Activated CD8-positive, alpha-beta T cell treated with anti-CD3 and anti-CD28 coated beads for 36 hours (primary cell): ENCODE data around the gene RBP5. TPM values are rescaled to one million over a fixed set of nuclear protein-coding genes. Genes with fewer than 3 reads are reported as not detected.
A peak's percentile ranks its signal among the peaks of the same experiment; 100 is the strongest.

ENCODE experiments used
- ATAC-seq: fragments of 200-7000 bp; cut with Tn5 transposase; one replicate; pipeline ENCODE4 v1.10.0; 2021; ENCODE audit warnings: mild to moderate bottlenecking, moderate library complexity
- CTCF ChIA-PET: fragments of 350-600 bp; sonication (Branson Sonifier 250); formaldehyde crosslinking; loops from one replicate; lab custom pipeline; 2021; ENCODE audit warnings: antibody characterized with exemption; lab: Charles Lee
- POLR2A ChIA-PET: fragments of 350-600 bp; sonication (Branson Sonifier 250); formaldehyde crosslinking; loops from one replicate; lab custom pipeline; 2021; ENCODE audit warnings: antibody characterized with exemption; lab: Charles Lee
- DNase-seq: peaks from one replicate; pipeline ENCODE4 v3.0.0-alpha.2; 2020
- H3K27ac Mint-ChIP-seq: one replicate; pipeline ENCODE4 v1.8.0; 2021; ENCODE audit warnings: mild to moderate bottlenecking, mixed read lengths
- H3K27me3 Mint-ChIP-seq: one replicate; pipeline ENCODE4 v1.8.0; 2021; ENCODE audit warnings: mixed read lengths
- H3K36me3 Mint-ChIP-seq: one replicate; pipeline ENCODE4 v1.8.0; 2021; ENCODE audit warnings: low read depth, mixed read lengths
- H3K4me1 Mint-ChIP-seq: one replicate; pipeline ENCODE4 v1.8.0; 2021; ENCODE audit warnings: low read depth, mixed read lengths
- H3K4me3 Mint-ChIP-seq: one replicate; pipeline ENCODE4 v1.8.0; 2021; ENCODE audit warnings: mild to moderate bottlenecking, moderate library complexity, mixed read lengths
- H3K9me3 Mint-ChIP-seq: one replicate; pipeline ENCODE4 v1.8.0; 2021; ENCODE audit warnings: mixed read lengths
- intact Hi-C: fragments of 100-400 bp; cut with micrococcal nuclease; formaldehyde crosslinking; loops from one replicate; pipeline ENCODE4 v1.10.0; 2022
- total RNA-seq, 2 experiments: library from RNA; stranded (reverse); gene quantifications; one replicate each; pipeline ENCODE4 v1.2.3, GENCODE V29; 2021
- TF ChIP-seq, protein P1 (sequence below): fragments of 200-600 bp; IDR thresholded peaks from one replicate; pipeline ENCODE4 v1.8.0; 2022; ENCODE audit warnings: antibody characterized with exemption, mild to moderate bottlenecking

The RBP5 gene
- total RNA-seq, 2 experiments from 2014 or later, result not detected

DNA sequence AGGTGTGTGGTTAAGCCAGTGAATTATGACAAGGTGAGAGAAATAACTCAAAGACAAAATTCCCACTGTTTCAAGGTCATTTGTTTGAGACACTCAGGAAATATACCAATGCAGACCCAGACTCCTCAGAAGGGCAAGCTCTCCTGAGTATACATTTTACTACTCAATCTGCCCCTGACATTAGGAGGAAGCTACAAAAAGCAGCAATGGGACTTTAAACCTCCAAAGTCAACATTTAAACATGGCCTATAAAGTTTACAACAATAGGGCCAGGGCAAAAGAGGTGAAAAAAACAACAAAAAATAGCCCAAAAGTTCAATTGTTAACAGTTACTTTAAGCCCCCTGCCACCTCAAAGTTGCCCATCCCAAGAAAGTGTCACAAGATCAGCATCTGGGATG is 41.3 kb upstream of the RBP5 start:
- ChIA-PET CTCF (interaction anchor here (1.3 kb wide), 1 partner anchor 57 kb away, joined by 3 read pairs; no protein-coding TSS in a partner anchor), POLR2A (interaction anchor here (0.9 kb wide), 1 partner anchor 39 kb away, joined by 4 read pairs; no protein-coding TSS in a partner anchor)
- ATAC-seq, result no peak
- Mint-ChIP-seq H3K4me1 (no peaks in the 10 kb centered on the region), H3K27ac (no peak overlapping the region), H3K36me3 (peaks cover 11% of the 10 kb centered on the region), H3K4me3 (no peak overlapping the region), H3K9me3 (peaks cover 21% of the 10 kb centered on the region), H3K27me3 (peaks cover 7% of the 10 kb centered on the region)
- TF ChIP-seq, protein P1, sequence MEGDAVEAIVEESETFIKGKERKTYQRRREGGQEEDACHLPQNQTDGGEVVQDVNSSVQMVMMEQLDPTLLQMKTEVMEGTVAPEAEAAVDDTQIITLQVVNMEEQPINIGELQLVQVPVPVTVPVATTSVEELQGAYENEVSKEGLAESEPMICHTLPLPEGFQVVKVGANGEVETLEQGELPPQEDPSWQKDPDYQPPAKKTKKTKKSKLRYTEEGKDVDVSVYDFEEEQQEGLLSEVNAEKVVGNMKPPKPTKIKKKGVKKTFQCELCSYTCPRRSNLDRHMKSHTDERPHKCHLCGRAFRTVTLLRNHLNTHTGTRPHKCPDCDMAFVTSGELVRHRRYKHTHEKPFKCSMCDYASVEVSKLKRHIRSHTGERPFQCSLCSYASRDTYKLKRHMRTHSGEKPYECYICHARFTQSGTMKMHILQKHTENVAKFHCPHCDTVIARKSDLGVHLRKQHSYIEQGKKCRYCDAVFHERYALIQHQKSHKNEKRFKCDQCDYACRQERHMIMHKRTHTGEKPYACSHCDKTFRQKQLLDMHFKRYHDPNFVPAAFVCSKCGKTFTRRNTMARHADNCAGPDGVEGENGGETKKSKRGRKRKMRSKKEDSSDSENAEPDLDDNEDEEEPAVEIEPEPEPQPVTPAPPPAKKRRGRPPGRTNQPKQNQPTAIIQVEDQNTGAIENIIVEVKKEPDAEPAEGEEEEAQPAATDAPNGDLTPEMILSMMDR, result no peak
- intact Hi-C loops, result no loop called here
- DNase-seq, result no peak

DNA sequence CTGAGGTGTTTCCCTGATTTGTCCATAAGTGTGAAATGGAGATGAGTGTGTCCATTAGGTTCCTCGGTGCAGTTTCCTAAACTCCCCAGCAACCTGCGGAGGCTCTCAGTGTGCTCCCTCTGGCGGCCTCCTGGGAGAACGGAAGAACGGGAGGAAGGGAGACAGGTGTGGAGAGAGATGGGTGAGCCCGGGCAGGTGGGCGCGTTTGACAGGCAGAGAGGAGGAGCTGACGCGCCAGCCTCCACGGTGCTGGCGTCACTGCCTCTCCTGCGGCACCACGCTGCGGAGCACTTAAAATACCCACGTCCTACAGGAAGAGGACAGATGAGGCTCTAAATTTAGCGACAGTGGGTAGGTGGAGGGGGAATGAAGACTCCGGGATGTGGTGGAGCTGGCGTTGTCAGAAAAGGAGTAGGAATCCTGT is 34.0 kb upstream of the RBP5 start:
- H3K36me3 Mint-ChIP-seq, result peaks cover 1% of the 10 kb centered on the region
- POLR2A ChIA-PET, result interaction anchor here (0.6 kb wide), 1 partner anchor 10 kb away, joined by 3 read pairs; no protein-coding TSS in a partner anchor
- peak; percentile 45 for DNase-seq
- H3K4me1 Mint-ChIP-seq, result peaks cover 8% of the 10 kb centered on the region
- H3K27me3 Mint-ChIP-seq, result peaks cover 14% of the 10 kb centered on the region
- no peak overlapping the region for H3K4me3 Mint-ChIP-seq
- CTCF ChIA-PET, result interaction anchor here (0.9 to 3.0 kb wide), 7 partner anchors 10 to 280 kb away, joined by 3 to 15 read pairs (median 4); no protein-coding TSS in a partner anchor
- ATAC-seq, result peak; percentile 72
- intact Hi-C loops, result no loop called here
- H3K9me3 Mint-ChIP-seq, result peaks cover 1% of the 10 kb centered on the region
- no peak overlapping the region for H3K27ac Mint-ChIP-seq
- TF ChIP-seq, protein P1, result peak; percentile 30

DNA sequence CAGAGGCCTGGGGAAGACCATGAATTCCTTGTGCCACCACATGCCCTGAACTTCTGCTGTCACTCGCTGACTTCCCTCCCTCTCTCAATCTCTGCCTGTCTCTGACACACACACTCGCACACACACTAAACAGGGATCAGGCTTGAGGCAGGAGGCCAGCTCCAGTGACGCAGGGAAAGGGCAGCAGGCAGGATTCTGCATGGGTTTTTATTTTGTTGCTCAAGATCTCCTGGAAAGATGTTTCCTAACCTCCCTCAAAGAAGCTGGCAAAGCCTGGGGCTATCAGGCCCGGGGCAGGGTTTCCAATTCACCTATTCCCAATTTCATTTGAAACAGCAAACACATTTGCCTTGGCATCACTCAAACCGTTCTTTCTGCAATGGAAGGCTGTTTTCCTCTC is 33.1 kb upstream of the RBP5 start:
- H3K9me3 Mint-ChIP-seq, result no peaks in the 10 kb centered on the region
- ATAC-seq (no peak), DNase-seq (no peak)
- ChIA-PET POLR2A (interaction anchor here (0.6 to 1.4 kb wide), 2 partner anchors 11 to 14 kb away, joined by 3 read pairs; no protein-coding TSS in a partner anchor), CTCF (interaction anchor here (1.2 to 3.0 kb wide), 5 partner anchors 11 to 31 kb away, joined by 3 to 15 read pairs (median 5); no protein-coding TSS in a partner anchor)
- peaks cover 14% of the 10 kb centered on the region for H3K27me3 Mint-ChIP-seq
- H3K36me3 Mint-ChIP-seq, result no peaks in the 10 kb centered on the region
- TF ChIP-seq, protein P1, result no peak
- no peak overlapping the region for H3K4me3 Mint-ChIP-seq
- H3K27ac Mint-ChIP-seq, result no peak overlapping the region
- intact Hi-C loops, result no loop called here
- peaks cover 8% of the 10 kb centered on the region for H3K4me1 Mint-ChIP-seq

DNA sequence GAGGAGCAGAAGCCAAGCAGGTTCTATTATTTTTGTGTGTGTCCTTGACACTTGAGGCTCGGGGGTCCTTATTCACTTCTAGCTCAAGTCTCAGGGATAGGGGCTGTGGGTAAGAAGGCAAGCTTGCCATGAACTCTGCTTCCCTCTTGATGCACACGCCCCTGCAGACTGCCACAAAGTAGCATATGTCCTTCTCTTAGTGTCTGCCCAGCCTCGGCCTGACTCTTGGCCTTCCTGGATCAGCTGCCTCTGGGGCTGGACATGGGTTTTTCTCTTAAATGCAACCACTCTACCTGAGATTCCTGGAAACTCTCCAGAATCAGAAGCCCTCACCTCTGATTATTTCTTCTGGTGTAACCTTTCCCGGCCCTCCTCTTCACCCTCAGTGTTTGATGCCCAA is 32.6 kb upstream of the RBP5 start:
- ATAC-seq (no peak), DNase-seq (no peak)
- Mint-ChIP-seq H3K36me3 (no peaks in the 10 kb centered on the region), H3K9me3 (no peaks in the 10 kb centered on the region), H3K4me3 (no peak overlapping the region), H3K4me1 (peaks cover 8% of the 10 kb centered on the region), H3K27ac (no peak overlapping the region), H3K27me3 (peaks cover 12% of the 10 kb centered on the region)
- TF ChIP-seq, protein P1, result no peak
- intact Hi-C loops, result no loop called here
- POLR2A ChIA-PET, result interaction anchor here (1.2 to 1.4 kb wide), 2 partner anchors 14 to 187 kb away, joined by 3 read pairs; no protein-coding TSS in a partner anchor
- CTCF ChIA-PET, result interaction anchor here (0.9 to 3.0 kb wide), 2 partner anchors 11 to 19 kb away, joined by 4 to 12 read pairs; no protein-coding TSS in a partner anchor

DNA sequence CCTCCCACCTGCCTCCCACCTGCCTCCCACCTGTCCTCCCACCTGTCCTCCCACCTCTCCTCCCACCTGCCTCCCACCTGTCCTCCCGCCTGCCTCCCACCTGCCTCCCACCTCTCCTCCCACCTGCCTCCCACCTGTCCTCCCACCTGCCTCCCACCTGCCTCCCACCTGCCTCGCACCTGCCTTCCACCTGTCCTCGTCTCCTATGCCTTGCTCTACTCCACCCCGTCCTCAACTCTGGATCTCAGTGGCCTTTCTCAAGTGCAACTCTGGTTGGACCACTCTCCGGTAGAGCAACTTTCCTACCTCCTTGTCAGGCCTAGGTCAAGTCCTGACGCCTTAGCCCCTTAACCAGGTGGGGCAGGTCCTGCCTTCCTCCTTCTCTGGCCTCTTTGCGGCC is 31.5 kb upstream of the RBP5 start:
- no peak for ATAC-seq
- no peak for DNase-seq
- POLR2A ChIA-PET, result interaction anchor here (1.2 kb wide), 1 partner anchor 186 kb away, joined by 3 read pairs; no protein-coding TSS in a partner anchor
- Mint-ChIP-seq H3K4me3 (no peak overlapping the region), H3K4me1 (peaks cover 8% of the 10 kb centered on the region), H3K36me3 (peaks cover 1% of the 10 kb centered on the region), H3K9me3 (no peaks in the 10 kb centered on the region), H3K27me3 (peaks cover 12% of the 10 kb centered on the region), H3K27ac (no peak overlapping the region)
- intact Hi-C loops, result no loop called here
- TF ChIP-seq, protein P1, result no peak
- CTCF ChIA-PET, result no interaction called here
